HG02571 (cell line): ENCODE measurements around the gene SEZ6L2.
"Not testable (repeated sequence)": the region's sequence is repeated elsewhere in the genome, so short reads cannot be mapped to it uniquely, and the experiment has no call there.

Source experiments
- ATAC-seq: cut with Tn5 transposase; IDR thresholded peaks from one replicate; pipeline ENCODE4 v1.9.1; 2021; ENCODE audit warnings: mild to moderate bottlenecking, moderate library complexity; ENCODE audit not compliant: unreplicated experiment

SEZ6L2 gene

DNA sequence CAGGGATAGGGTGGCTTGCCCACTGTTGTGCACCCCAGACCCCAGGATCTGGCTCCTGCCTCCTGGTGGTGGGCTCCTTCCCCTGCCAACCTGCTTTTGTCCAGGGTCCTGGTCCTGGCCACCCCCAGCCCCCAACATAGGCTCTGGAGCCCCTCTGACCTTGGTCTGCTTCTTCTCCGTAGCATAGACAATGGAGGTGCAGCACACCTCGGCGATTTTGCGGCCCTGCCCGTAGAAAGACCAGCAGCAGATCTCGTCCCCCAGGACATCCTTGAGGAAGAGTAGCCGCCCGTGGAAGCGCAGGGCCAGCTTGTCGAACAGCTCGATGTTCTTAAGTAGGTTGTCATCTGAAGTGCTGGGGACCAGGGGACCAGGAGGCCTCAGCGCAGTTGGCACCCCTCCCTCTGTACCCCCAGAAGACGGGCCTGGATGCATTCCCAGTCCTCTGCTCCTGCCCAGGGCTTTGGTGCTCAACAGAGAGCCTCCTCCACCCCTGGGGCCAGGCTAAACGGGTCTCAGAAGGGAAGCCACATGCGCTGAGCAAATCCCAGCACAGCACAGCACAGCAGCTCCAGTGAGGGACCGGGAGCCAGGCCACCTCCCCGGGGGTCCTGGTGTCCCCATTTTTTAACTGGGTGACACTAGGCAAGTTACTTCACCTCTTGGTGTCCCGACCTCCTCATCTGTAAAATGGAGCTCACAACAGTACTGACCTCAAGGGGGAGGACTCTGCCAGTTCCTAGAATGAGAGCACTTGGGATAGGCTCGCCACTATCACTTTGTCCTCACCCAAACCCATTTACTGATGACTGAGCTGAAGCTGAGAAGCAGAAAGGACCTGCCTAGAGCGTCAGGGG is 11.7 kb upstream of the SEZ6L2 start:
- ATAC-seq = no peak

DNA sequence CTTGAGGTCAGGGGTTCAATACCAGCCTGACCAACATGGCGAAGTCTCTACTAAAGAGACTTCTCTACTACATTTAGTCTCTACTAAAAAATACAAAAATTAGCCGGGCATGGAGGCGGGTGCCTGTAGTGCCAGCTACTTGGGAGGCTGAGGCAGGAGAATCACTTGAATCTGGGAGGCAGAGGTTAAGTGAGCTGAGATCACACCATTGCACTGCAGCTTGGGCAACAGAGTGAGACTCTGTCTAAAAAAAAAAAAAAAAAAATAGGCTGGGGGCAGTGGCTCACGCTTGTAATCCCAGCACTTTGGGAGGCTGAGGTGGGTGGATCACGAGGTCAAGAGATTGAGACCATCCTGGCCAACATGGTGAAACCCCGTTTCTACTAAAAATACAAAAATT is 10.5 kb upstream of the SEZ6L2 start:
- ATAC-seq = not testable (repeated sequence)

GRCh38 chr16:29909391-29909790 is 10.0 kb upstream of the SEZ6L2 start:
- ATAC-seq = no peak

DNA sequence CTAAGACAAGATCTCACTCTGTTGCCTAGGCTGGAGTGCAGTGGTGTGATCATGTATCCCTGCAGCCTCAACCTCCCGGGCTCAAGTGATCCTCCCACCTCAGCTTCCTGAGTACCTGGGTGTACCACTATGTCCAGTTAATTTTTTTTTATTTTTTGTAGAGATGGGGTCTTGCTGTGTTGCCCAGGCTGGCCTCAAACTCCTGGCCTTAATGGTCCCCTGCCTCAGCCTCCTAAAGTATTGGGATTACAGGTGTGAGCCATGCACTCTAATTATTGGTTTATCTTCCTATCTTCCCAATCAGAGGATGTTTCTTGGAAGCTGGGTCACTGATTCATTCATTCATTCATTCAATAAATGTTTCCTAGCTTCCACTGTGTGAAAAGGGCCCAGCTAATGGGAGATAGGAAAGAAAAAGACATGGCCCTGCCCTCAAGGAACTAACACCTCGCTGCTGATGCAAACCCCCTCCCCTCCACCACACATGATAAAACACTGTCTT is 9.4 kb upstream of the SEZ6L2 start:
- ATAC-seq = no peak

DNA sequence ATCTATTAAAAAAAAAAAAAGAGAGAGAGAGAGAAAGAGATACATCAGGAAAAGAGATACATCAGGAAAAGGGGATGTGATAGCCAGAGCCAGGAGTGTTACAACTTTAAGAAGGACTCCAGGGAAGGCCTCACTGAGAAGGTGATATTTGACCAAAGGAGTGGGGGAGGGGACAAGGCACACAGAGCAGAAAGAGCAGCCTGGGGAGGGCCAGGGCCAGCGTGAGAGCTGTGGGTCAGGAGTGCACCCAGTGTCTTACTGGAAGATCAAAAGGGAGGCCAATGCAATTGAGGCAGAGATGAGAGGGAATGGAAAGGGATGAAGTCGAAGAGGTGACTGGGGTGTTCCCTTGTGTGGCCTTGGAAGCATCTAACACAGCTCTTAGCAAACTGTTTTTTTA is 8.6 kb upstream of the SEZ6L2 start:
- ATAC-seq = no peak

- no peak for ATAC-seq
Observed at GRCh38 chr16:29906520-29907244, 7.3 kb upstream of the SEZ6L2 start.

DNA sequence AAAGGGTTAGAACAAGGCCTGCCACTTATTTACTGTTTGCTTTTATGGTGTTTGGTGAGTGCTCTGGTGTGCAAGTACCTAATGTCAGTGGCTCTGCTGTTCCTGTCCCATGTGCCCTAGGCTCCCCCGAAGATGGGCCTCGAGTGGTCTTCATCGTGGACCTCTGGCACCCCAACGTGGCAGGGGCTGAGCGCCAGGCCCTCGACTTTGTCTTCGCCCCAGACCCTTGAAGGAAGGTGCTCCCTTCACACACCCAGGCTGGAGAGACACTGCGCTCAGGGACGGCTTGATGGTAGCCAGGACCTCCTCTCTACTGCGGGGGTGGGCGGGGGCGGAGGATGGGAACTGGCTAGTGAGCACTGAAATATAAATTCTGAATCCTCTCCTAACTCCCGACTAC is 6.3 kb upstream of the SEZ6L2 start:
- no peak for ATAC-seq

DNA sequence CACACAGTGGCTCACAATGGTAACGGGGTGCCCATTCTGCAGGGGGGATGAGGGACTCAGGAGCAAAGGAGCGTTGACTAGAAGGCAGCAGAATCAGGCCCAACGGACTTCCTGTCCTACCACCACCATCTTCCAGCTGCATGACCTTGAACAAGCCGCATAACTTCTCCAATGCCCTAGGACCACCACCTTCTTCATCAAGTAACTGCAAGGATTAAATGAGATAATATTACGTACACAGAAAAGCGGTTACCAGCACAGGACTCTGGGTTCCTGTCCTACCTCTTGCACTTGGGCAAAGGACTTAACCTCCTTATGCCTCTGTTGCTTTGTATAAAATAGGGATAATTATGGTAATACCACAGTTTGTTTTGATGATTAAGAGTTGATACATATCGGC is 5.6 kb upstream of the SEZ6L2 start:
- no peak for ATAC-seq

- ATAC-seq = no peak
Observed at GRCh38 chr16:29903590-29903989, 4.2 kb upstream of the SEZ6L2 start.

DNA sequence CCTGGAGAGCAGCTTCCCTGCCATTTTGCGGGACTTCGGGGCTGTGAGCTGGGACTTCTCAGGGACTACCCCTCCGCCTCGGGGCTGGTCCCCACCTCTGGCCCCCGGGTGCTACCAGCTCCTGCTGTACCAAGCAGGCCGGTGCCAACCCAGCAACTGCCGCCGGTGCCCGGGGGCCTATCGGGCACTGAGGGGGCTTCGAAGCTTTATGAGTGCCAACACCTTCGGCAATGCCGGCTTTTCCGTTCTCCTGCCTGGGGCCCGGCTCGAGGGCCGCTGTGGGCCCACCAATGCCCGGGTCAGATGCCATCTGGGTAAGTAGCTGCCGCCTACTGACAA is 2.2 kb upstream of the SEZ6L2 start:
- no peak for ATAC-seq

DNA sequence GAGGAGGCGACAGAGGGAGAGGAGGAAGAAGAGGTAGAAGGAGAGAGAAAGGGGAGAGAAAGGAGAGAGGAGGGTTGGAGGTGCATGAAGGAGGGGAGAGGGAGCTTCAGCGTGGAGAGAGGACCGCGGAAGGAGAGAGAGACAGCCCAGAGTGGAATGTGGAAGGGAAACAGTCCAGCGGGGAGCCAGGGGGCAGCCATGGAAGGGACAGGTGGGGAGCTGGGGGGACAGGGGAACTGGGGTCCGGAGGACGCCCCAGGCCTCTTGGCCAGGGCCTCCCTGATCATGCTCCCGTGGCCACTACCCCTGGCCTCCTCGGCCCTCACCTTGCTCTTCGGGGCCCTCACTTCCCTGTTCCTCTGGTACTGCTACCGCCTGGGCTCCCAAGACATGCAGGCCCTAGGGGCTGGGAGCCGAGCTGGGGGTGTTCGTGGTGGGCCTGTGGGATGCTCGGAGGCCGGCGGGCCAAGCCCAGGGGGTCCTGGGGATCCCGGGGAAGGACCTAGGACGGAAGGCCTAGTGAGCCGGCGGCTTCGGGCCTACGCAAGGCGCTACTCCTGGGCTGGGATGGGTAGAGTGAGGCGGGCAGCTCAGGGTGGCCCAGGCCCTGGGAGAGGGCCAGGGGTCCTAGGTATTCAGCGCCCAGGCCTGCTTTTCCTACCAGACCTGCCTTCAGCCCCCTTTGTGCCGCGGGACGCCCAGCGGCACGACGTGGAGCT is 1.7 kb upstream of the SEZ6L2 start:
- ATAC-seq = no peak

- ATAC-seq = no peak
Observed at GRCh38 chr16:29900102-29900887, 945 bp upstream of the SEZ6L2 start, which contains the start of gene ASPHD1. Gene ASPHD1 (plus strand): TSS chr16:29900488. CDS start chr16:29900972, 484 bp downstream.

DNA sequence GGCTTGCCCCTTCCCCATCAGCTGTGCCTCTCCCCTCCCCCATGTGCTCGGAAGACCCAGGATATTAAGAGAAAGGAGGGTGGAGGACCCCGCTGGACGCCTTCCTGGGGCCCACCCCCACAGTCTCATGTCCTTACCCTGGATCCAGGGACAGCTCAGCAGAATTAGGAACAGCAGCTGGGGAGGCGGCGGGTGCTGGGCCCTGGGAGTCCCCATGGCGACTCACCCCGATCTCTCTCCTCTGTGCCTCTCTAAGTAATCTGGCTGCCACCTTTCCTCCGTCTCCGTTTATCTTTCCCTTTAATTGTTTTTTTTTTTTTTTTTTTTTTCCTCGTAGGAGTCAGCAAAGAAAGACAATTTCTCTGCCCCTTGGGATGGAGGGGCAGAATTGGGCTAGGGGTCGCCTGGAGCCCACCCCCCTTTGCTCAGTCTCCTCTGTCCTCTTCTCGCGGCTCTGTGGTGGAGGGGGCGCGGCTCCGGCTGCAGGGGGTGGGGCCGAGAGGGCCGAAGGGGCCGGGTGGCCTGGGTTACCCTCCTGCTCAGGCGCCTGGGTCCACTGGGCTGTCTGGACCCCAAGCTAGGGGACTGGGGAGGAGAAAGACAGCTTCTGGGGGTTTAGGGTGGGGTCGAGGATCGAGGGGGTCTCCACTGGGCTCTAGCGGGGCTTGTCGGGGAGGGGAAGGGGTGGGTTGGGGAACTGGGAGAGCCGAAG is 390 bp downstream of the SEZ6L2 start:
- no peak for ATAC-seq

DNA sequence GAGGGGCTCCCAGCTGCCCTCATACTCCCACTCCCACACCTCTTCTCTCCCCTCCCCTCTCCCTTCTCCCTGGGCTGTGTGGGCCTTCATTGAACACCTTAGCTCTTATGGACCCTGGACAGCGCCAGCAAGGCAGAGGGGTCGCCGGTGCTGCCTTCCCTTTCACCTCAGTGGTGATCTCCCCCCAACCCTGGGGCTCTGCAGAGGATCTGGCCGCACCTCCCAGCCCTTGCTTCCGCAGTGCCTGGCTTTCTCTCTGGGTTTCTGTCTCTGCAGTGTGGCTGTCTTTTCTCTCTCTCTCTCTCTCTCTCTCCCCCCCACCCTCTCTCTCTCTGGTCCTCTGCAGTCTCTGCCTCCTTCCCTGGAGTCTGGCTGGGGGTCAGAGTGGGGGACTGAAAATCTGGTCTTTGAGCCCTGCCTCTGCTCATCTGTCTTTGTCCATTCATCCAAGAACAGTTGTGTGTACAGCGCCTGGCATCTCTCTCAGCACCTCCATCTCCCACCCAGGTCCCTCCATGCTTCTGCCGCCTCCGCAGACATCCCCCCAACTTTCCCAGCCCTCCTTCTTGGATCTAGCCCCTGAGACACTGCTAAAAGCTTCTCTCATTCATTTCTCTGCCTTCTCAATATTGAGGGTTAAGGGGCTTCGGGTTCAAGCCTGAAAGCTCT is 1.1 kb downstream of the SEZ6L2 start:
- ATAC-seq = no peak

DNA sequence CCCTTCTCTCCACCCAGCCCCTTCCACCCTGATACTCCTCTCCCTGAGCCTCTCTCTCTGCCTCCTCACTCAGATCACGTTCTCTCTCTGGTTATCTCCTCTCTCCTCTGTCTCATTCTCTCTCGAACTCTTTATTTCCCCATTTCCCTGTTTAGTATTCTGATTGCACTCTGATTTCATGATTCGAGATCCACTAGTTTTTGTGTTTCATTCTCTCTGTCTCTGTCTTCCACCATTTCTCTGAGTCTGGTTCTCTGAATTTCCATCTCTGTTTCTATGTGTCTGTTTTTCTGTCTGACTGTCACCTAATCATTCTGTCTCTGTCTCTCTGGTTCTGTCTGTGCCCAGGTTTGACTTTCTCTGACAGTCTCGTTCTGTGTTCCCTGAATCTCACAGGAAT is 2.0 kb downstream of the SEZ6L2 start:
- ATAC-seq = no peak

- ATAC-seq = no peak
Observed at GRCh38 chr16:29896841-29897240, 2.5 kb downstream of the SEZ6L2 start.

GRCh38 chr16:29894352-29894751 is 5.0 kb downstream of the SEZ6L2 start:
- ATAC-seq = no peak

- no peak for ATAC-seq
Observed at GRCh38 chr16:29893553-29893952, 5.8 kb downstream of the SEZ6L2 start.

DNA sequence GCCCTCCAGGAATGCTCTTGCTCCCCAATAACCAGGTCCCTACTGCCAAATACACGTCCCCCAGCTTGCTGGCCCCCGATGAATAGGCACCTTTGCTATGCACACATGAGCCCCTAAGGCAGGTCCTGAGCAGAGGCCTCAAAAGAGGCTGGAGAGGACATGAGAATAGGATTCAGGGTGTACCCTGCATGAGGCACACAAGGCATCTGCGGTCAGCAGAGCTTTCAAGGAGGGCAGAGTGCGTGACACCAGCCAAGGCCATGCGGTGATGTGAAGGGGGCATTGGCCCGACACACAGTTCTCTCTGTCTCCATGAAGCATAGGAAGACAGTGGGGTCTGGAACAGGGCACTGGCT is 6.9 kb downstream of the SEZ6L2 start:
- ATAC-seq = no peak
